Mesenchymal stem cell (in vitro differentiated cells and primary cell): ENCODE data around the gene SMIM38.

Experiments
- DNase-seq: peaks from one replicate; pipeline ENCODE4 v3.0.0-alpha.2; 2013
- H2AFZ ChIP-seq: one replicate; pipeline ENCODE4 v1.6.1; 2013; ENCODE audit warnings: low read depth, mild to moderate bottlenecking, control low read depth, inconsistent platforms, low read length, moderate library complexity
- H2AK5ac ChIP-seq: 2 replicates; pipeline ENCODE4 v1.6.1; 2013; ENCODE audit warnings: low read length, moderate library complexity, mild to moderate bottlenecking, inconsistent platforms; ENCODE audit not compliant: severe bottlenecking
- H2BK120ac ChIP-seq: one replicate; pipeline ENCODE4 v1.6.1; 2013; ENCODE audit warnings: low read depth, mild to moderate bottlenecking, inconsistent platforms, low read length, moderate library complexity
- H2BK12ac ChIP-seq, 2 experiments: one replicate each; pipeline ENCODE4 v1.6.1; 2013; ENCODE audit warnings: inconsistent platforms in 2 of 2, low read length in 2 of 2, mild to moderate bottlenecking in 2 of 2, moderate library complexity in 2 of 2, control low read depth in 1 of 2
- H2BK15ac ChIP-seq: one replicate; pipeline ENCODE4 v1.6.1; 2013; ENCODE audit warnings: mild to moderate bottlenecking, low read depth, inconsistent platforms; ENCODE audit not compliant: poor library complexity, severe bottlenecking
- H2BK5ac ChIP-seq: 2 replicates; pipeline ENCODE4 v1.6.1; 2013; ENCODE audit warnings: low read depth, mild to moderate bottlenecking, low read length, control low read depth, inconsistent platforms; ENCODE audit not compliant: poor library complexity, severe bottlenecking
- H3K14ac ChIP-seq, 2 experiments: one replicate each; pipeline ENCODE4 v1.6.1; 2013; ENCODE audit warnings: inconsistent platforms in 2 of 2, low read length in 2 of 2, control low read depth in 1 of 2, mild to moderate bottlenecking in 1 of 2, moderate library complexity in 1 of 2
- H3K18ac ChIP-seq, 2 experiments: one replicate each; pipeline ENCODE4 v1.6.1; 2013; ENCODE audit warnings: inconsistent platforms in 2 of 2, low read length in 2 of 2, control low read depth in 1 of 2, low read depth in 1 of 2, mild to moderate bottlenecking in 1 of 2
- H3K23ac ChIP-seq, 2 experiments: one replicate each; pipeline ENCODE4 v1.6.1; 2013; ENCODE audit warnings: inconsistent platforms in 2 of 2, low read length in 2 of 2, mild to moderate bottlenecking in 2 of 2, moderate library complexity in 2 of 2, control low read depth in 1 of 2
- H3K27ac ChIP-seq: 2 replicates; pipeline ENCODE4 v1.5.1; 2013; ENCODE audit warnings: mild to moderate bottlenecking, moderate library complexity, low read length, control low read depth, inconsistent platforms; ENCODE audit not compliant: poor library complexity, severe bottlenecking
- H3K27me3 ChIP-seq, 2 experiments: 2 replicates each; pipeline versions ENCODE4 v1.6.1 to v1.7.0; 2013; ENCODE audit warnings: low read length in 2 of 2, mild to moderate bottlenecking in 2 of 2, moderate library complexity in 2 of 2, control low read depth in 1 of 2, inconsistent platforms in 1 of 2; ENCODE audit not compliant: control insufficient read depth in 1 of 2, insufficient read depth in 1 of 2
- H3K36me3 ChIP-seq, 2 experiments: 2 replicates each; pipeline versions ENCODE4 v1.6.1 to v1.7.0; 2013; ENCODE audit warnings: low read length in 2 of 2, control low read depth in 1 of 2, inconsistent platforms in 1 of 2, low read depth in 1 of 2, mild to moderate bottlenecking in 1 of 2; ENCODE audit not compliant: insufficient read depth in 2 of 2, control insufficient read depth in 1 of 2
- H3K4ac ChIP-seq, 2 experiments: one replicate each; pipeline ENCODE4 v1.6.1; 2013; ENCODE audit warnings: inconsistent platforms in 2 of 2, low read length in 2 of 2, mild to moderate bottlenecking in 2 of 2, moderate library complexity in 2 of 2, control low read depth in 1 of 2, low read depth in 1 of 2
- H3K4me1 ChIP-seq: 2 replicates; pipeline ENCODE4 v1.6.1; 2013; ENCODE audit warnings: low read depth, low read length, control low read depth; ENCODE audit not compliant: control insufficient read depth, insufficient read depth
- H3K4me2 ChIP-seq: 2 replicates; pipeline ENCODE4 v1.6.1; 2013; ENCODE audit warnings: low read length, mild to moderate bottlenecking, inconsistent platforms; ENCODE audit not compliant: poor library complexity, severe bottlenecking
- H3K4me3 ChIP-seq, 2 experiments: 2 replicates each; pipeline versions ENCODE4 v1.5.1 to v1.7.0; 2013; ENCODE audit warnings: low read length in 2 of 2, mild to moderate bottlenecking in 2 of 2, control low read depth in 1 of 2, low read depth in 1 of 2; ENCODE audit not compliant: insufficient read depth in 1 of 2
- H3K79me1 ChIP-seq: replicated peaks from 2 replicates; pipeline ENCODE4 v1.6.1; 2013; ENCODE audit warnings: mild to moderate bottlenecking, control low read depth, low read length, inconsistent platforms; ENCODE audit not compliant: poor library complexity, severe bottlenecking
- H3K9ac ChIP-seq: 2 replicates; pipeline ENCODE4 v1.7.0; 2013; ENCODE audit warnings: mild to moderate bottlenecking, low read length, moderate library complexity
- H3K9me3 ChIP-seq: 2 replicates; pipeline ENCODE4 v1.7.0; 2013; ENCODE audit warnings: mild to moderate bottlenecking, low read length; ENCODE audit not compliant: control insufficient read depth
- H4K8ac ChIP-seq: one replicate; pipeline ENCODE4 v1.6.1; 2013; ENCODE audit warnings: inconsistent platforms, mild to moderate bottlenecking, low read length, moderate library complexity
- H4K91ac ChIP-seq: one replicate; pipeline ENCODE4 v1.6.1; 2013; ENCODE audit warnings: mild to moderate bottlenecking, low read length, inconsistent platforms
- WGBS: methylation state at CpG from one replicate; pipeline ENCODE4 v1.1.7; 2013; ENCODE audit warnings: mixed read lengths; 5-methylcytosine and 5-hydroxymethylcytosine counted together

Gene SMIM38

DNA sequence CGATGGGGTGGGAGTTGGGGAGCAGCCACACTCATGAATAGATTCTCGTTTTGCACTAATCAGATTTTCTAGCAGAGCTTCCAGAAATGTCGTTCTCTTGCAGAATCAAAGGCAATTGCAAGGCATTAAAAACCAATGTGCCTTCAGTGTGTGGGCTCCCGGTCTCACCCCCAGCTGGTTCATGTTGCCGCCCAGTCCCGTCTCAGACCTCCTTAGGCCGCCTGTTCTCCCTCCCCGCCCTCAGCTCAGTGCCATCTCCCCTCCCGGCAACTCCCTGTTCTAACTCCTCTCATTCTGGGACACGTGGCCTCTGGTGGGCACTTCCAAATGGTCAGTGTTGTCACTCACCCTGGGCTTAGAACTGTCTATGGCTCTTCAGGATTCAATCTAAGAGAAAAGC, 42.5 kb upstream of the SMIM38 start:
- Histone ChIP-seq H2BK12ac (no peak overlapping the region), H3K27me3 (peaks cover 39 to 58% of the 10 kb centered on the region in 2 experiments), H3K36me3 (no peaks in the 10 kb centered on the region), H4K8ac (no peak overlapping the region), H3K18ac (no peak overlapping the region), H3K27ac (no peak overlapping the region), H2BK120ac (no peak overlapping the region), H3K4me2 (no peak overlapping the region), H3K9me3 (peaks cover 11% of the 10 kb centered on the region), H3K4ac (no peak overlapping the region), H3K4me3 (no peak overlapping the region), H3K79me1 (no peaks in the 10 kb centered on the region), H4K91ac (no peak overlapping the region), H2AFZ (no peak overlapping the region), H2BK15ac (no peak overlapping the region), H3K4me1 (peaks cover 14% of the 10 kb centered on the region), H3K14ac (no peak overlapping the region), H2AK5ac (no peak overlapping the region), H3K23ac (no peak overlapping the region), H2BK5ac (no peak overlapping the region), H3K9ac (no peak overlapping the region)
- no peak for DNase-seq
- WGBS, result 91% methylated on average over 10 of the region's 10 CpGs

DNA sequence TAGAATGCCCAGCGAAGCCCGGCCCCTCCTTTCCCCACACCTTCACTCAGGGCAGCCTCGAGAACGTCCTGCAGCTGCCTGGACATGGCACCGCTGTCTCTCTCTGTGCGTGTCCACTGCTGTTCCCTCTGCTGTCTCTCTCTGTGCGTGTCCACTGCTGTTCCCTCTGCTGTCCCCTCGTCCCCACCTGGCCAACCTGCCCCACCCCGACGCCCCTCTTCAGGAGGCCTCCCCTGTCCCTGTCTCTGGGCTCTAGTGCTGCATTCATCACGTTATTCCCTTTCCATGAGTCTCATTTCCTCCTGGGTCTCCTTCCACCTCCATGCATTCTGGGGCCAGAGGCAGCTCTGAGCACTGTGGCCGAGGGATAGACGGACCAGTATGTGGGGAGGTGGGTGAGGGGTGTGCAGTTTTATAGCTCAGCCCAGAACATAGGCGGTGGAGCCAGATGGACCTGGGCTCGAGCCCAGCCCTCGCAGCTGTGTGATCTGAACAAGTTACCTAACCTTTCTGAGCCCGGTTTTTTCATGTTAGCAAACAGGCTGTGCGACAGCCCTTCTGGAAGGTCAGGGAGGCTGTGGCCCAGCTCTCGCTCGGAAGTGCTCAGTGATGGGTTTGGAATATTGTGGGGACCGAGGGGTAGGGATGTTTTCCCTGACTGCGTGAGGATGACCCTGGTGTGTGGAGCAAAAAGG, 41.9 kb upstream of the SMIM38 start:
- no peak overlapping the region for H2BK12ac ChIP-seq
- no peak overlapping the region for H3K14ac ChIP-seq
- peaks cover 38 to 53% of the 10 kb centered on the region in 2 experiments for H3K27me3 ChIP-seq
- H3K4ac ChIP-seq, result no peak overlapping the region
- no peak overlapping the region for H3K9ac ChIP-seq
- H3K9me3 ChIP-seq, result peaks cover 11% of the 10 kb centered on the region
- no peak overlapping the region for H4K91ac ChIP-seq
- H2AFZ ChIP-seq, result no peak overlapping the region
- H3K23ac ChIP-seq, result no peak overlapping the region
- H3K4me1 ChIP-seq, result peaks cover 14% of the 10 kb centered on the region
- no peak overlapping the region for H2BK5ac ChIP-seq
- H2AK5ac ChIP-seq, result no peak overlapping the region
- no peak overlapping the region for H2BK15ac ChIP-seq
- H2BK120ac ChIP-seq, result no peak overlapping the region
- DNase-seq, result no peak
- H3K79me1 ChIP-seq, result no peaks in the 10 kb centered on the region
- H3K4me3 ChIP-seq, result peak overlapping the region in 1 of 2 experiments; percentile 7
- no peak overlapping the region for H3K27ac ChIP-seq
- H4K8ac ChIP-seq, result no peak overlapping the region
- 92% methylated on average over 21 of the region's 22 CpGs for WGBS
- H3K18ac ChIP-seq, result no peak overlapping the region
- H3K36me3 ChIP-seq, result no peaks in the 10 kb centered on the region
- no peak overlapping the region for H3K4me2 ChIP-seq

DNA sequence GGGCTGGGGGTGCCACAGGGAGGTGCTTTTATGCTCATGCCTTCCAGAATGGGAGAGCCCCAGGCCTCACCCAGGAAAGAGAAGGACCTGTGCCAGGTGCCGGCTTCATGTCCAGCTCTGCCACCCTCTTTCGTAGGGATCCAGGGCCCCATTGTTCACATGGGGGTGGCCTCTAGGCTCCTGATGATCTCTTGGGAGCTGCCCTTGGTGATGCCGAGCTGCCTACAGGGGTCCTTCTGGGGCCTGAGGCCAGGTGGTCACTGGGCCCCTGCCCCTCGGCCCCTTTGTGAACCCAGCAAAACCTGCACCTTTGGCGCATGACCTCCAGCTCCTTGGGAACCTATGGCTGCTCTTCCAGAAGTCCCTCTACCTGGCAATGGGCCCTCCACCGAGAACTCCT, 41.4 kb upstream of the SMIM38 start:
- no peak overlapping the region for H4K8ac ChIP-seq
- no peak overlapping the region for H2BK5ac ChIP-seq
- no peak overlapping the region for H3K18ac ChIP-seq
- H3K4ac ChIP-seq, result no peak overlapping the region
- H3K27me3 ChIP-seq, result peaks cover 38 to 49% of the 10 kb centered on the region in 2 experiments
- H3K4me2 ChIP-seq, result no peak overlapping the region
- H3K9ac ChIP-seq, result no peak overlapping the region
- no peak overlapping the region for H3K23ac ChIP-seq
- no peak overlapping the region for H2BK12ac ChIP-seq
- H3K4me3 ChIP-seq, result no peak overlapping the region
- no peak overlapping the region for H2BK15ac ChIP-seq
- DNase-seq, result no peak
- H2AFZ ChIP-seq, result no peak overlapping the region
- no peaks in the 10 kb centered on the region for H3K79me1 ChIP-seq
- peaks cover 14% of the 10 kb centered on the region for H3K4me1 ChIP-seq
- H3K36me3 ChIP-seq, result no peaks in the 10 kb centered on the region
- 93% methylated on average over 6 of the region's 6 CpGs for WGBS
- no peak overlapping the region for H2AK5ac ChIP-seq
- H4K91ac ChIP-seq, result no peak overlapping the region
- H3K14ac ChIP-seq, result no peak overlapping the region
- H3K27ac ChIP-seq, result no peak overlapping the region
- peaks cover 15% of the 10 kb centered on the region for H3K9me3 ChIP-seq
- no peak overlapping the region for H2BK120ac ChIP-seq

DNA sequence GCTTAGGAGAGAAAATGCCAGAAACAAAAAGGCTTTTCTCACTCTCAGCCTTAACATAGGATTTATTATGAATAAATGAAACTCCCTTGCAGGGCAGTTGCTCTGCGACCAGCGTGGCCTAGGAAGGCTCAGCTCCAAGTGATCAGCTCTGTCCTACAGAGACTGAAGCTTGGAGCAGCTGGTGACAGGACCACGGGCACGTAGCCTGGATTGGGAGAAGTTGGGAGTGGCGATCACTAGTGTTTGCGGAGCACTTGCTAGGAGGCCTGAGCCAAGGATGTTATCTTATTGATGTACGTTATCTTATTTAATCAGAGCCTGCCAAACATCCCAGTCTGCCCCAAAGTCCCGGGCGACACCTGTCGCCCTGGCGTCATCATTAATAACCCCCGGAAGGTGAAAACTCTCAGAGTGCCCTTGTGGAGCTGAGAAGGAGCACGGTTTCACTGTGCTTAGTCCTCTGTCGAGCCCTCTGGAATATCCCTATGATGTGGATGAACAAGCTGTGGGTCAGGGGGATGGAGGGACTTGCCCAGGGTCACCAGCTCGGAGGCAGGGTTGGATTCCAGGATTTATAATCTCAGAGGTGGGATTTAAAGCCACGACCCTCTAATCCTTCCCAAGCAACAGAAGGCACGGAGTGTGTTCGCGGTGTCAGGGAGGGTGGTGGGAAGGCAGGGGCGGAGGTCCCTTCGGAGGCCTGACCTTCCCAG, 40.8 kb upstream of the SMIM38 start:
- no peak overlapping the region for H3K23ac ChIP-seq
- no peak overlapping the region for H2BK120ac ChIP-seq
- H3K9me3 ChIP-seq, result peaks cover 19% of the 10 kb centered on the region
- H3K36me3 ChIP-seq, result no peaks in the 10 kb centered on the region
- peaks cover 14% of the 10 kb centered on the region for H3K4me1 ChIP-seq
- H2BK12ac ChIP-seq, result no peak overlapping the region
- H2BK5ac ChIP-seq, result no peak overlapping the region
- no peaks in the 10 kb centered on the region for H3K79me1 ChIP-seq
- H3K18ac ChIP-seq, result no peak overlapping the region
- H2BK15ac ChIP-seq, result no peak overlapping the region
- no peak overlapping the region for H3K14ac ChIP-seq
- WGBS, result 88% methylated on average over 21 of the region's 21 CpGs
- no peak overlapping the region for H3K4me3 ChIP-seq
- no peak overlapping the region for H3K27ac ChIP-seq
- no peak overlapping the region for H2AK5ac ChIP-seq
- H2AFZ ChIP-seq, result no peak overlapping the region
- H3K9ac ChIP-seq, result no peak overlapping the region
- DNase-seq, result no peak
- H3K4me2 ChIP-seq, result no peak overlapping the region
- H3K27me3 ChIP-seq, result peaks cover 38 to 43% of the 10 kb centered on the region in 2 experiments
- H3K4ac ChIP-seq, result no peak overlapping the region
- no peak overlapping the region for H4K91ac ChIP-seq
- H4K8ac ChIP-seq, result no peak overlapping the region
